M059J (cell line): ENCODE results near the gene ARHGAP11A. TPM values are rescaled to one million over a fixed set of nuclear protein-coding genes. Genes with fewer than 3 reads are reported as not detected.
A peak's percentile ranks its signal among the peaks of the same experiment; 100 is the strongest.
"Not testable (repeated sequence)": the region's sequence is repeated elsewhere in the genome, so short reads cannot be mapped to it uniquely, and the experiment has no call there.

ENCODE experiments used
- DNase-seq: peaks from one replicate; pipeline ENCODE4 v3.0.0-alpha.2; 2012; ENCODE audit warnings: low read depth
- total RNA-seq: library from RNA; depleted of rRNA; stranded (reverse); fragments of >200 nt; shearing (Covaris generic); gene quantifications from 2 replicates; pipeline ENCODE4 v1.2.3, GENCODE V29; 2014; rRNA removed

The ARHGAP11A gene
- total RNA-seq, result 34.8 and 36.1 TPM in 2 replicates

- DNase-seq, result peak; percentile 76
Measured at GRCh38 chr15:32615051-32615870, at the start of gene ARHGAP11A. TSS of gene ARHGAP11A (plus strand) at chr15:32615504. CDS start at chr15:32616212, 708 bp downstream.

- DNase-seq, result not testable (repeated sequence)
Measured at GRCh38 chr15:32568988-32569387, 46.3 kb upstream of the ARHGAP11A start.

GRCh38 chr15:32578482-32578881, 36.8 kb upstream of the ARHGAP11A start:
- DNase-seq, result not testable (repeated sequence)

- not testable (repeated sequence) for DNase-seq
Measured at GRCh38 chr15:32585844-32586243, 29.5 kb upstream of the ARHGAP11A start.

- not testable (repeated sequence) for DNase-seq
Measured at GRCh38 chr15:32593151-32593550, 22.2 kb upstream of the ARHGAP11A start, which contains the start of gene GOLGA8N. TSS of gene GOLGA8N (plus strand) at chr15:32593456.

- DNase-seq, result not testable (repeated sequence)
Measured at GRCh38 chr15:32609518-32609917, 5.8 kb upstream of the ARHGAP11A start.

- DNase-seq, result peak; percentile 53
Measured at GRCh38 chr15:32610719-32611118, 4.6 kb upstream of the ARHGAP11A start.

- not testable (repeated sequence) for DNase-seq
Measured at GRCh38 chr15:32614712-32615050, 623 bp upstream of the ARHGAP11A start.

GRCh38 chr15:32615871-32616426, 645 bp downstream of the ARHGAP11A start:
- peak; percentile 34 for DNase-seq

GRCh38 chr15:32636410-32636809, 21.1 kb downstream of the ARHGAP11A start:
- DNase-seq, result no peak

- no peak for DNase-seq
Measured at GRCh38 chr15:32636908-32637567, 21.7 kb downstream of the ARHGAP11A start.

- DNase-seq, result no peak
Measured at GRCh38 chr15:32637704-32638103, 22.4 kb downstream of the ARHGAP11A start.

GRCh38 chr15:32641517-32642059, 26.3 kb downstream of the ARHGAP11A start, which contains the start of gene SCG5:
TSS of gene SCG5 (plus strand) at chr15:32641710. CDS start at chr15:32643593, 1,883 bp downstream.
- peak; percentile 68 for DNase-seq

GRCh38 chr15:32642667-32643435, 27.5 kb downstream of the ARHGAP11A start:
- DNase-seq, result no peak

GRCh38 chr15:32643907-32644445, 28.7 kb downstream of the ARHGAP11A start:
- DNase-seq, result no peak

- DNase-seq, result no peak
Measured at GRCh38 chr15:32646291-32646690, 31.0 kb downstream of the ARHGAP11A start.

- DNase-seq, result peak; percentile 38
Measured at GRCh38 chr15:32649342-32649741, 34.0 kb downstream of the ARHGAP11A start.

- peak; percentile 75 for DNase-seq
Measured at GRCh38 chr15:32651229-32651837, 36.0 kb downstream of the ARHGAP11A start.

- no peak for DNase-seq
Measured at GRCh38 chr15:32652178-32652577, 36.9 kb downstream of the ARHGAP11A start.

GRCh38 chr15:32656091-32656490, 40.8 kb downstream of the ARHGAP11A start:
- DNase-seq, result peak; percentile 63

- DNase-seq, result no peak
Measured at GRCh38 chr15:32656496-32656895, 41.2 kb downstream of the ARHGAP11A start.
